Measurements from ENCODE around the gene IGFBP1.

Gene IGFBP1

DNA sequence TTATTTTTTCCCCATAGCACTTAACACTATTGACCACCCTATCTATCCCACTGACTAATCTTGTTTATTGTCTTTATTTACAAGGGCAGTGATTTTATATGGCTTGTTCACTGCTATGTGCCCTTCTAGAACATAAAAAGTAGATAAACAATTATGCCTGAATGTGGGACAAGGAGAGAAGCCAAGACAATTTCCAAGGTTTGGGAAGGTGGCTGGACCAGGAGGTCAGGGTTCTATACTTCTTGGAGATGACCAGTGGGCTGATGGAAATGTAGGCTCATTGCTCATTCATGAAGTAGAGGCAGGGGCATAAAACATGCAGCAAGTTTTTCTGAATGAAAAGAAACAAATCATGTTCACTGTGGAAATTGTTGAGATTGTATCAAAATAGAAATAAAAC, 21.3 kb downstream of the IGFBP1 start:
- DNase-seq: no peak

DNA sequence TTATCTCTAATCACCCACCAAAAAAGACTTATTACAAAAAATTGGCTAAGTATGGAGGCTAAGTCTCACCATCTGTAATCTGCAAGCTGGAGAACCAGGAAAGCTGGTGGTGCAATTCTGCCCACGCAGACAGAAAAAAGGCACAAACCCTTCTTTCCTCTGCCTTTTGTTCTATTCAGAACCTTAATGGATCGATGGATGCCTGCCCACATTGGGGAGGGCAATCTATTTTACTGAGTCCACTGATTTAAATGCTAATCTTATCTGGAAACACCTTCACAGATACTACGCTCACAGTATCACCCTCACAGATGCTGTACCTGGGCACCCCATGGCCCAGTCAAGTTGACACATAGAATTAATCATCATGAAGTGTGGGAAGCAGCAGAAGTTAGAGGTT, 22.6 kb downstream of the IGFBP1 start:
- no peak for DNase-seq

DNA sequence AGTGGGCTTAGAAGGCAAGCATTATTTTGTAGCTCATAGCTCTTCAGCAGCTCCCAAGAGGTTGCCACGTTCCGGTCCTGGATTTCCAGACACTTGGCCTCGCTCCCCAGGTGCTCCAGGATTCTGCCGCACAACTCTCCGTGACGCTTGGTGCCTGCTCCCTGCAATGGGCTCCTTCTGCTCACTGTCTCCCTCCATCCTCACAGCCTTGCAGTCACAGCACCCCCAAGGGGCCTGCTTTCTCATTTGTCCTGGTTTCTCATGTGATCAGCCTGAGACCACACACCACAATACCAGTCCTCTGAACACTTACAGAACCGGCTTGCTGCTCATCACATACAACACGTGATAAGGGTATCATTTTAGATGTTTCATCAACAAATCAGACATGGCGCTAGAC, 23.0 kb downstream of the IGFBP1 start:
- no peak for DNase-seq

GRCh38 chr7:45912972-45913371, 24.7 kb downstream of the IGFBP1 start:
- no peak for DNase-seq

DNA sequence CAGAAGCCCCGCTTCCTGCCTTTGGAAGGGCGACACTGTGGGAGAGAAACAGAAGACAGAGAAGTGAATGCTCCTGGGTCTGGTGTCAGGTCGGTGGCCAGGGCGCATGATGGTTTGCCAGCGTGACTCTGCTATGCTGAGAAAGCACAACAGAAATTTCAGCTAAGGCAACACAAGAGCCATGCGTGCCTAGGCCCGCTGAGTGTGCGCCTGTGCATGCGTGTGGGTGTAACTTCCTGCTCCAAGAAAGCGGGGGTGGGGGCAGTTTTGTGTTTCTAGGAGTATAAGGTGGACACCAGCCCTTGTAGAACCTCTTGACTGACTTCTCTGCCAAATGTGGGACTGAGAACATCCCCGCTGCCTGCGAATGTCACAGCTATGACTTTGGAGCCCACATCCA, 26.6 kb downstream of the IGFBP1 start:
- DNase-seq: no peak

- DNase-seq: no peak
Measured at GRCh38 chr7:45915606-45916005, 27.3 kb downstream of the IGFBP1 start.

GRCh38 chr7:45917064-45917463, 28.8 kb downstream of the IGFBP1 start:
- DNase-seq: no peak

DNA sequence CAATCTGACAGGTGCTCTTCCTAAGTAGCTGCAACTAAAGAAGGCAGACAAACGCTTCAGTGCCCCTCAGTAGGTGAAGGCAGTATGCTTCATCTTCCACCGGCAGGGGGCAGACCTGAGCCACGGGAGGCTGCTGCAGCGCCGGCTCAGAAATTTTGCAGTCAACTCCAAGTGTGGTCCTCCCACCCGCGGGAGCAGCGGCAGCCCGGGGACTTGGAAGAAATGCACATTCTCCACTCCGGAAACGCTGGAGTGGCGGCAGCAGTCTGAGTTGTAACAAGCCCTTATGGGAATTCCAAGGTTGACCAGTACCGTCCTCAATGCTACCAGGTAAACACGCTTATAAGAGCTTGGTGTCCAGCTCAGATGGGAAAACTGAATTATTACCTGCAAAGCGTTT, 29.4 kb downstream of the IGFBP1 start:
- DNase-seq: peak; percentile 17 to 53

DNA sequence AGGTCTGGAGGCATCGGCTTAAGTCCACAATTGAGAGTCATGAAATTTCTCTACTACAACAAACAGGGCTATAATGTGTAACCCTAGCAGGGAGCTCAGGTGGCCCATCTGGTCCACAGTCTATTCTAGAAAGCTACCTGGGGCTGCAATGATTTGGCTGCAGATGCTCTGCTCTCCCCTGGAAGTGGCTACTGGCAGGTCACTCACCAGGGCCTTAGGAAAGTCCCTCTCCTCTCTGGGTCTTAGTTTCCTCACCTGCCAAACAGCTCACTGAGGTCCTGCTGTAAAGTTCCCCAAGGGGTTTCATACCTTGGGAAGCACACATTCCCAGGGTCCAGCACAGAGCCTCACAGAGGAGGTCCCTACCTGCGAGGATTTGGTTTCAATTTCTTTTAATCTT, 30.3 kb downstream of the IGFBP1 start:
- DNase-seq: no peak

DNA sequence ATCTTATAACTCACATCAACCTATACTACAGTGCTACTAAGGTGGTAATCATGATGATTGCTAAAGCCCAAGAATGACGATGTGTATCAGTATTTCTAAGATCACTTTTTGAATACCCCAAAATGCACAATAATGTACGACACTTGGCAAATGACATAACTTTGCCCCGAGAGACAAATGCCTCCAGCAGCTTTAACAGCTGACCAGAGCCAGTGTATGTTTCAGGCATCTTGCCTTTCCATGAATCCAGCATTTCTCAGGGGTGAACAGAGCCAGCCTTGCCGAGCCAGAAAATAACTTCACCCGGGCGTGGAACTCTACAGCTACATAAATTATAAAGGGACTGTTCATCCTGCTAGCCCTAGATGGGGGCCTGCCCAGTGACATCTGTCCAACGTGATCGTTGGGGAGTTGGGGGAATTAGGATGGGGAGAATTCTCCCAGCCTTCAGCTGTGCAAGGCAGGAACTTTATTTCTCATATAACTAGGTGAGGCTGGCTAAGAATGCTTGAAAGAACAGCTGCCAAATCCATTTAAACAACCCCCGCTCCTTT, 31.0 kb downstream of the IGFBP1 start:
- DNase-seq: no peak

DNA sequence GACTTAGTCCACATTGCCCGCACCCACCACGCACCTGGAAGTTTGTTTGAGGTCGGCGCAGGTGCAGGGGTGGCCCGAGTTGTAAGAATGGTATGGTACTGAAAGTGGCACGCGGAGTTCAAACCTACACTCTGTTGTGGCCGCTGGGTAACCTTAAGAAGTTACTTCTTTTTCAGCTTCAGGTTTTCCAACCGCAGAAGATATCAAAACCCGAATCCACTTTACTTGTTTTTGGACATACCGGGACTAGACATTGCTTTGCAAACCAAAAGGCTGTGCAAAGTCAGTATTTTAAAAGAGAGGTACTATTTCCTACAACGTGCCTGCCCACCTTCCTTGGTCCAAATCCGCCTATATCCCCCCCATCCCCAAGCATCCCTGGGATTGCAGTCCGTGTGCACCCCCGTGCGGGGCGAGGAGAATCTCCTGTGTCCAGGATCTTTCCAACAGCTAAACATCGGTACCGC, 31.7 kb downstream of the IGFBP1 start:
- no peak for DNase-seq

GRCh38 chr7:45920502-45921380, 32.5 kb downstream of the IGFBP1 start, which contains the start of gene IGFBP3:
IGFBP3 (minus strand) TSS chr7:45921272; CDS start chr7:45921140, 132 bp downstream.
- DNase-seq: peak; percentile 21 to 42

DNA sequence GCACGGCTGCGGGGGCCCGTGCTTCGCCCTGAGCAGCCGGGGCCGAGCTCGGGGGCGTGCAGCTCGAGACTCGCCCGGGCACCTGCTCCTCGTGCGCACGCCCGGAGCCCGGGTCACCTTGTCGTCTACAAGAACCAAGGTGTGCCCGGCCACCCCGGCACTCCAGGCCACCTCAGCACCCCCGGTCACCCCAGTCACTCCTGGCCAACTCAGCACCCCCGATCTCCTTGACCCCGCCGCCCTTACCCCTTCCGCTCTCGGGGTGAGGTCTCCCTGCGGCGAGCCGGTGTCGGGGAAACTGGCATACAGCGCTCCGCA, 33.1 kb downstream of the IGFBP1 start:
- DNase-seq: no peak

GRCh38 chr7:45921699-45922519, 33.6 kb downstream of the IGFBP1 start:
- DNase-seq: peak; percentile 23 to 25

- DNase-seq: no peak
Measured at GRCh38 chr7:45922810-45923209, 34.5 kb downstream of the IGFBP1 start.

- DNase-seq: peak; percentile 29 to 61
Measured at GRCh38 chr7:45923290-45923689, 35.0 kb downstream of the IGFBP1 start.

DNA sequence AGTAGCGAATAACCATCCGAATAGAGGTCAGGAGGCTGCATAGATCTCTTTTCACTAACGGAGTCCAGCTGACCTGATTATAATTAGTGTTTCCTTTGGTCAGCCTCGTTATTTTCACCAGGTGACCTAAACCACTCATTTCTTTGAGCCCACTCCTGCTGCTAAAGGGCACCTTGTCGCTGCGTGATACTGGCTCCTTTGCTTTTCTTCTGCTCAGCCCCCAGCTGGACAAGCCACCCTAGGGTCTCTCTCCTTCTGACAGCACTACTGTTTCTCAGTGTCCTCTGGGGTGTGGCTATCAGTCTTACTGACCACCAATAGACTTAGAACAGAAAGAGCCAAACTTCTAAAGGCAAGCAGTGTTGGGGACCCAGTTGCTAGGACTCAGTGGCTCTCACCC, 35.5 kb downstream of the IGFBP1 start:
- no peak for DNase-seq

DNA sequence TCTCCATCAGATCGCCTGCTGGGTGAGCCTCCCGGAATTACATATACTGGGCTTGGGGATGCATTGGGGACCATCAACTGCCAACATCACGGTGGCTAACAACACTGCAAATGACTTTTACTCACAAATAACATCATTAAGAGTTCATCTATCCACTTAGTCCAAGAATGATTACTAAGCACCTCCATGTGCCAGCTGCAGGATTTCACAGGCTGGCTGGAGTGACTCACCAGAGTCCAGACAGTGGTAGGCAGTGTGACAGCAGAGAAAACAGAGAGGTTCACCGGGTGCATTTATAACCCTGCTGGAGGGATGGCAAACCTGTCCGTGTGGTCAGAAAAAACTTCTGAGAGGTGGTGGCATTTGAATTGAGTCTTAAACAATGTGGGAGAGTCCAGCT, 36.0 kb downstream of the IGFBP1 start:
- DNase-seq: no peak

DNA sequence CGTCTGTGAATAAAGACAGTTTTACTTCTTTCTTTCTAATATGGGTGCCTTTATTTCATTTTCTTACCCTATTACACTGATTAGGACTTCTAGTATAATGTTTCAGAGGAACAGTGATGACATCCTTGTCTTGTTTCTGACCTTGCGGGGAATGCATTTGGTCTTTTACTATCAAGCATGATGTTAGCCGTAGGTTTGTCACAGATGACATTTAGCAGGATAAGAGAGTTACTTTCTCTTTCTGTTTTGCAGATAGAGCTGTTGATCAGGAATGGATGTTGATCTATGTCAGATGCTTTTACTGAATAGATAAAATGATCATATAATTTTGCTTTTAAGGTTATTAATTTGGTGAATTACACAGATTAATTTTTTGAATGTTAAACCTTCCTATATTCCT, 39.4 kb downstream of the IGFBP1 start:
- no peak for DNase-seq

DNA sequence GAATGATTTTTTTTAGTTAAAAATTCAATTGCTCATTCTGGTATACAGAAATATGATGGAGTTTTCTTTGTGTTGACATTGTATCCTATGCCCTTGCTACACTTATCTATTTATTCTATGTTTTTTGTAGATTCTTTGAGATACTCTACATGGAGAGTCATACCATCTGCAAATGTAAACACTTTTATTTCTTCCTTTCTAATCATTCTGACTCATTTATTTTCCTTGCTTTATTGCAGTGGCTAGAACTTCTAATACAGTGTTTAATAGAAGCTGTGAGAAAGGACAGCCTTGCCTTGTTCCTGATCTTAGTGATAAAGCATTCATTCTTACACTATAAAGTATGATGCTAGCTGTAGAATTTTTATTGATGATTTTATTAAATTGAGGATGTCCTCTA, 42.7 kb downstream of the IGFBP1 start:
- DNase-seq: no peak

DNA sequence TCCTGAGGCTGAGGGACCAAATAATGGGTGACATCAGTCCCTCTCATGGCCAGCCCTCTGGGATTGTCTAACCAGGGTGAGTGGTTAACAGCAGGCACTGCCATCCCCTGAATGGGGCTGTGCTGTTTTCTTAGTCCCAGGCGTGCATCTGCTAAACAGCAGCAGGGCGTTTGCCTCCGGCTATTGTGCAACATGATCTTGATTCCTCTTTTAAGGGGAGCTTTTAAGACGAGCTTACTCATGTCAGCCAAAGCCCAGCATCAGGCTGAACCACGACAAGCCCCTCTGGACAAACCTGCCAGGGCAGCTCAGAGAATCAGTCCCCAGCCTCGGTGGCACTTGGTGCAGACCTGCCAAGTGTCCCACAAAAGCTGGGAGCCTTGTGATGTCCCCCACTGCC, 49.0 kb downstream of the IGFBP1 start:
- DNase-seq: no peak

- no peak for DNase-seq
Measured at GRCh38 chr7:45937862-45938261, 49.6 kb downstream of the IGFBP1 start.

- DNase-seq: no peak
Measured at GRCh38 chr7:45938626-45939302, 50.5 kb downstream of the IGFBP1 start.

Data from NCI-H1930 (cell line).